ENCODE measurements around the gene COL15A1. TPM values are rescaled to one million over a fixed set of nuclear protein-coding genes. Genes with fewer than 3 reads are reported as not detected.

COL15A1 gene
- polyA plus RNA-seq, 3 donors from 2014 or later = 0.36 to 0.85 (median 0.54) TPM

DNA sequence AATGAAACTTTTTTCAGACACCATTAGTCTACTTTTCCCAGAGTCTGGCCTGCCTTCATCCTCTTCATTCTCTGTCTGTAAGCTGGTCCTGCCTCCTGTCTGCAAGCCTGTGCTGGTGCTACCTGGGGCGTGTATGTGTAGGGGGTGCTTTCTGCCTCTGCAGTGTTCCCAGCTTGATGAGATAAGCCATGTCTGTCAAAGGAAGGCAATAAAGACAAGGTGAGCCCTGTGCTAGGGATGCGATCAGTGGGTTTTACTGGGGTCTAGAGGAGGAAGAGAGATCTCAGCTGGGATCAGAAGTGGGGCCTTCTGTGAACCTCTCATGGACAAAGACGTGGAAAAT is 83.2 kb downstream of the COL15A1 start:
- Mint-ChIP-seq H3K36me3 (peaks cover 0 to 6% (median 3%) of the 10 kb centered on the region in 3 donors), H3K27ac (no peak overlapping the region), H3K4me3 (no peak overlapping the region), H3K9me3 (no peaks in the 10 kb centered on the region), H3K4me1 (peaks cover 17 to 26% of the 10 kb centered on the region in 2 donors), H3K27me3 (ENCODE audit: low read depth in 3 of 3) (peaks cover 2 to 7% (median 4%) of the 10 kb centered on the region in 3 donors)
- DNase-seq = no peak

DNA sequence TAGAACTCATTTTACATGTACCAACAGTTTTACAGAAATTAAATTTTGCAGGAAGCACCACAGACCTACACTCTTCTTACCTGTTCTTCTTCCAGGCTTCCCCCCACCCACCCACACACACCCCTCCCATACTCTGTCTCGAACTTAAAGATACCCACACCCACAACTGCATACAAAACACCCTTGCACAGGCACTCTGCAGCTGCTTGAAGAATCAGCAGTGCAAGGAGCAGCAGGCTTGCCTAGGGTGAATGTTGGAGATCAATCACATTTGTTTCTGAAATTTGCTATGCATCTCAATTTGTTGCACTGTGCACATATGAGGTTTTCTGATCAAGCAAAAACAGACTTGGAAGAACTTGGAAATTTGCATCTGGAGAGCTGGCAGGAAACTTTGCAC is 83.7 kb downstream of the COL15A1 start:
- H3K9me3 Mint-ChIP-seq = no peaks in the 10 kb centered on the region
- no peak for DNase-seq
- H3K27me3 Mint-ChIP-seq (ENCODE audit: low read depth in 3 of 3) = peaks cover 2 to 5% (median 4%) of the 10 kb centered on the region in 3 donors
- peaks cover 17 to 28% of the 10 kb centered on the region in 2 donors for H3K4me1 Mint-ChIP-seq
- no peak overlapping the region for H3K27ac Mint-ChIP-seq
- H3K4me3 Mint-ChIP-seq = no peak overlapping the region
- peaks cover 0 to 6% (median 3%) of the 10 kb centered on the region in 3 donors for H3K36me3 Mint-ChIP-seq

DNA sequence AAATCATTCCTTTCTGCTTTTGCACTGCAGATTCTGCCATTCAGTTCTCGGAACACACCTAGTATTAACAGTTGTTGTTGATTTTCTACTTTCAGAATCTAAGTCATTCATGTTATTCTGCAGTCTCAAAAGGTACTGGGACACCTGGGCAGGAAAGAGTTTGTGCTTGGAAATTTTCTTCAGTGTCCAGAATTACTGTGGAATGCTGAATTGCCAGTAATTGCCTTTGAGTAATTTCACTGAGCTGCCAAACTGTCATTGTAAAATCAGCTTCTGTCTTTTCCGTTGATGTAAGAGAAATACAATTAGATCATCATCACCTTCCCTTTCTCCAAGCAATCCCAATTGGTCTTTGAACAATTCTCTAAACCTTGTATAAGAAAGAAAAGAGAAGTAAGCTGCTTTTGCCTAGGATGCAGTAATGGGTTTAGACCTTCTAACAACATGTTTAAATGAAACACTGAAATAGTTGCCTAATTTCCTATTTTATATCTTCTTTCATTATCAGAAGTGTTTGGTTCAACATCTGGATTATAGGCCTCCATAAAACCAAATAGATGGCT is 85.5 kb downstream of the COL15A1 start:
- peaks cover 0 to 6% (median 3%) of the 10 kb centered on the region in 3 donors for H3K36me3 Mint-ChIP-seq

DNA sequence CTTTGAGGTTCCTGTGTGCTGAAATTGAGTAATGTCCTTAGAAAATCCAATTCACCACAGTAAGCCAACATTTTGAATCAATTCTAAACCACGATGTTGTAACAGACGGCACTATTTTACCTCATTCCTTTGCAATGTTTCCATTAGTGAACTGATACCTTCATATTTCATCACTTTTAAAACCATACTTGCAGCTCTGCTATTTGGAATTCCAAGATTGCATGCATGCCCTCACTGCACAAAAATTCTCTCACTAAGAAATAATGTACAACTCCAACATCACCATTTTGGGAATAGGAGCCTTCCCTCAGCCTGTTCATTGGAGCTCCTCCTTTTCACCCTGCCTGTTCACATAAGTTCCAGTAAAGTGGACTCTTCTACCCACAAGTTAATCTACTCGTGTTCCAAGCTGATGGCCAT is 86.4 kb downstream of the COL15A1 start:
- Mint-ChIP-seq H3K27ac (peak overlapping the region in 4 of 6 donors; percentile 42 to 94 (median 73)), H3K4me1 (peaks cover 40 to 52% of the 10 kb centered on the region in 2 donors), H3K9me3 (peaks cover 0 to 2% (median 0%) of the 10 kb centered on the region in 6 donors), H3K4me3 (peak overlapping the region in 3 of 5 donors; percentile 10 to 41 (median 11)), H3K36me3 (peaks cover 0 to 6% (median 3%) of the 10 kb centered on the region in 3 donors), H3K27me3 (ENCODE audit: low read depth in 3 of 3) (peaks cover 0 to 9% (median 3%) of the 10 kb centered on the region in 3 donors)
- DNase-seq = no peak

More for the DNA sequence above, 85.5 kb downstream of the COL15A1 start:
- H3K27ac Mint-ChIP-seq = no peak overlapping the region
- H3K9me3 Mint-ChIP-seq = peaks cover 0 to 2% (median 0%) of the 10 kb centered on the region in 6 donors
- DNase-seq = no peak
- H3K4me1 Mint-ChIP-seq = peaks cover 33 to 43% of the 10 kb centered on the region in 2 donors
- peaks cover 0 to 9% (median 3%) of the 10 kb centered on the region in 3 donors for H3K27me3 Mint-ChIP-seq (ENCODE audit: low read depth in 3 of 3)
- H3K4me3 Mint-ChIP-seq = no peak overlapping the region

DNA sequence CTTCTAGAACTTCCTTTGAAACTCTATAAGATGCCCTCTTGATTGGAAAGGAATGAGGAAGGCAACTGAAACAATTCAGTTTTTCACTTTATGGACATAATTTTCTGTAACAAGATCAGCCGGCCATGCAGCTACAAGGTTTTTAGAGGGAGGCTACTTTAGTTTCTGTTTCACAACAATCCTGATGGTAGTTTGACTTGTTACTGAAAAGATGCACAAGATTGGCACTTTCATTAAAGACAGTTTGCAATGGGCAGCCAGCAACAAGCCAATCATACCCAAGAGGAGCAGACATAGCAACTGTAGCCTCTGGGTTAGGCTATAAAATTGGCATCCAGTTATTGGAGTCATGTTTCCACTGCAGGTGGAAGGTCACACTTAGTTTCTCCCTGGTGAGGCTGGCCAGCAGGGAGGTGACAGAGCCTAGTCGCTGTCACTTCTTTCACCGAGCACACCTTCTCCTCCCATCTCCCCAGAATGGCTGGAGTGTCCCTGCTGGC is 87.0 kb downstream of the COL15A1 start:
- Mint-ChIP-seq H3K27ac (peak overlapping the region in 3 of 6 donors; percentile 60 to 94 (median 86)), H3K9me3 (peaks cover 0 to 2% (median 0%) of the 10 kb centered on the region in 6 donors), H3K4me3 (peak overlapping the region in 2 of 5 donors; percentile 10 to 41), H3K27me3 (ENCODE audit: low read depth in 3 of 3) (peaks cover 0 to 9% (median 3%) of the 10 kb centered on the region in 3 donors), H3K4me1 (peaks cover 46 to 57% of the 10 kb centered on the region in 2 donors), H3K36me3 (peaks cover 0 to 6% (median 3%) of the 10 kb centered on the region in 3 donors)
- DNase-seq = peak in 1 of 3 donors; percentile 15

DNA sequence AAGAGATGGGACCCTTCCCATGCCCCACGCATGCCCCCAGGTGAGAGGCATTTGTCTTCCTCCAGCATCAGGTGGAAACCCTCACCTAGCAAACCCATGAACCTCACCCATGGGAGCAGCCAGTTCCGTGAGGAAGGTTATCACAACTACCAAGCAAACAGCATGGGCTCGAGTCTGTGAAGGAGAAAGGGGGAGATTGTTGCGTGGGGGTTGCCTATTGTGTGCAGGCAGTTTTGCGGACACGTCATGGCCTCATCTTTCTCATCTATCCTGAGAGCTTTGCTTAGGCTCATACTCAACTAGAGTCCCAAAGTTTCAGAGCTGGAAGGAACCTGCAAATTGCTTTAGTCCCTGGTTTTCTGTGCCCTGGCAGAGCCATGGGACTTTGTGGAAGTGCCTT is 87.6 kb downstream of the COL15A1 start:
- peaks cover 0 to 9% (median 3%) of the 10 kb centered on the region in 3 donors for H3K27me3 Mint-ChIP-seq (ENCODE audit: low read depth in 3 of 3)
- peaks cover 48 to 58% of the 10 kb centered on the region in 2 donors for H3K4me1 Mint-ChIP-seq
- DNase-seq = no peak
- H3K27ac Mint-ChIP-seq = no peak overlapping the region
- H3K4me3 Mint-ChIP-seq = no peak overlapping the region
- H3K9me3 Mint-ChIP-seq = peaks cover 0 to 2% (median 0%) of the 10 kb centered on the region in 6 donors
- H3K36me3 Mint-ChIP-seq = peaks cover 0 to 5% (median 3%) of the 10 kb centered on the region in 3 donors

DNA sequence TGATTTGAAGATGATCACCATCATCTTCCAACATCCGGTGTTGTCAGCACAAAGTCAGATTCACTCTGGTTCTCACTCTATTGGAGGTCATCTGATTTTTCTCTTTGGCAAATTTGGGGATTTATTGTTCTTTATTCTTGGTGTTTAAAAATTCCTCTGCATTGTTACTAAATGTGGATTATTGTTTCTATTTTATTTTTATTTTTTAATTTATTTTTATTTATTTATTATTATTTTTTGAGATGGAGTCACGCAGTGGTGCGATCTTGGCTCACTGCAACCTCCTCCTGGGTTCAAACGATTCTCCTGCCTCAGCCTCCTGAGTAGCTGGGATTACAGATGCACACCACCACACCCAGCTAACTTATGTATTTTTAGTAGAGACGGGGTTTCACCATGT is 88.3 kb downstream of the COL15A1 start:
- Mint-ChIP-seq H3K27me3 (ENCODE audit: low read depth in 3 of 3) (peaks cover 0 to 9% (median 3%) of the 10 kb centered on the region in 3 donors), H3K36me3 (no peaks in the 10 kb centered on the region), H3K9me3 (peaks cover 0 to 2% (median 0%) of the 10 kb centered on the region in 6 donors), H3K27ac (no peak overlapping the region), H3K4me3 (no peak overlapping the region), H3K4me1 (peaks cover 49 to 52% of the 10 kb centered on the region in 2 donors)
- DNase-seq = no peak

DNA sequence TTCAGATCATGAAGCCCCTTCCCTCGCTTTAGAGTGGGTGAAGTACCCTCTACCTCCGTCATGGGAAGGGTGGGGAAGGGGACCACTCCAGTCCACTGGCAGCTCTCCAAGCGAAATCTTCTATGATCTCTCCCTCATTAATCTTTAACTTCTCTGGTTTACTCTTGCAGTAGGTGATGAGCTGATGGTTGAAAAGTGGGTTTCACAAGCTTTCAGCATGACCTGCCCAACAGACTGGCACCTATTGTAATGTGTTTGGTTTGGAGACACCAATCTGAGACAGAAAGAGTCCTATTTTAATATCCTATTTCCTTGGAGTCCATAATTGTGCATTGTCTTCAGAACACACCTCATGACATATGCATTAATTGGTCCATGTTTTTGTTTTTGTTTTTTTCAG is 90.4 kb downstream of the COL15A1 start:
- Mint-ChIP-seq H3K27ac (peak overlapping the region in 1 of 6 donors; percentile 68), H3K4me3 (peak overlapping the region in 3 of 5 donors; percentile 9 to 52 (median 33)), H3K36me3 (no peaks in the 10 kb centered on the region), H3K9me3 (peaks cover 0 to 2% (median 0%) of the 10 kb centered on the region in 6 donors), H3K27me3 (ENCODE audit: low read depth in 3 of 3) (peaks cover 0 to 9% (median 3%) of the 10 kb centered on the region in 3 donors), H3K4me1 (peaks cover 53 to 56% of the 10 kb centered on the region in 2 donors)
- no peak for DNase-seq

DNA sequence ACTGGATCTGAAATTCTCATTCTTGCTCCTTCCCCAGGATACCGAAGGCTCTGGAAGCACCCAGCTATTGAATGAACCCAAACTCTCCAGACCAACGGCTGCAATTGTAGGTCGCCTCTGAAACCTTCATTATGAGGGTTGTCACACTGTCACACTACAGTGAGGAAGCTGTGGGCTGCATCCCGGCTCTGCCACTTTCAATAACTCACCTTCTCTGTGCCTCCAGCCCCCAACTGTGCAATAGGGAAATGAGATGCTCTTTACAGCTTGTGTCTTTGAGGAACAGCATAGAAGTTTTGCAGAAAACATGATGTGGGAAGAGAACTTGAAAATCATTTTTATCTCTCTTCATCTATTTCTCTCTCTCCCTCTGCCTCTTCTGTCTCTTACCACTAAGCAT is 91.6 kb downstream of the COL15A1 start:
- H3K4me1 Mint-ChIP-seq = peaks cover 57 to 61% of the 10 kb centered on the region in 2 donors
- peaks cover 0 to 9% (median 5%) of the 10 kb centered on the region in 3 donors for H3K27me3 Mint-ChIP-seq (ENCODE audit: low read depth in 3 of 3)
- peaks cover 0 to 2% (median 0%) of the 10 kb centered on the region in 6 donors for H3K9me3 Mint-ChIP-seq
- no peaks in the 10 kb centered on the region for H3K36me3 Mint-ChIP-seq
- peak overlapping the region in 2 of 5 donors; percentile 30 to 46 for H3K4me3 Mint-ChIP-seq
- DNase-seq = no peak
- peak overlapping the region in 1 of 6 donors; percentile 72 for H3K27ac Mint-ChIP-seq

DNA sequence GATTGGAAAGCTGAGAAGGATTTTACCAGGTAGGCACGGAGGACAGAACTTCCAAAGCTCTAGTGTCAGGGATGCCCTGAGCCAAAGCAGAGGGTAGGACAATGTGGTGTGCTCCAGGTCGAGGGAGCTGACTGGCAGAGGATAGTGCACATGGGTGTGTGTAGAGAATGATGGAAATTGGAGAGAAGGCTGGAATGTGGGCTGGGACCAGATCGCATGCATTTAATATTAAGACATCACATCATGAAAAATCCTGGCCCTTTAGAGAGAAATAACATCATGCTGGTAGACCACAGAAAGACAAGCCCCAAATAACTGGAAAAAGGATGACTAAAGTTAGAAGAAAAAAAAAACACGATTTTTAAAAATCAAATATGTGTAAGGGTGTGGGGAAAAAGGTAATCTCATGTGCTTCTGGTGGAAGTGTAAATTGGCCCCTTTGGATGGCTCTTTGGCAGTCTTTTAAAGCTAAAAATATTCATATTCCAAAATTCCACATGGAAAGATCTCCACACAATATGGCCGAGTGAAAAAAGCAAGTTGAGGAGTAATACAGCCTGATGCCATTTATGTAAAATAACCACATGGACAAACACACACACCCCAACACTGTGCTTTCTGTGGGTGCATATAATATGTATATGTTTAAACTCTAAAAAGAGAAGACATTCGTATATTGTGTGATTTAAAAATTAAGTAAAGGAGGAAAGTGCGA is 94.2 kb downstream of the COL15A1 start:
- H3K36me3 Mint-ChIP-seq = no peaks in the 10 kb centered on the region
- H3K4me3 Mint-ChIP-seq = no peak overlapping the region
- H3K4me1 Mint-ChIP-seq = peaks cover 69 to 72% of the 10 kb centered on the region in 2 donors
- no peaks in the 10 kb centered on the region for H3K9me3 Mint-ChIP-seq
- peaks cover 2 to 5% (median 5%) of the 10 kb centered on the region in 3 donors for H3K27me3 Mint-ChIP-seq (ENCODE audit: low read depth in 3 of 3)
- no peak for DNase-seq
- peak overlapping the region in 2 of 6 donors; percentile 6 to 19 for H3K27ac Mint-ChIP-seq

DNA sequence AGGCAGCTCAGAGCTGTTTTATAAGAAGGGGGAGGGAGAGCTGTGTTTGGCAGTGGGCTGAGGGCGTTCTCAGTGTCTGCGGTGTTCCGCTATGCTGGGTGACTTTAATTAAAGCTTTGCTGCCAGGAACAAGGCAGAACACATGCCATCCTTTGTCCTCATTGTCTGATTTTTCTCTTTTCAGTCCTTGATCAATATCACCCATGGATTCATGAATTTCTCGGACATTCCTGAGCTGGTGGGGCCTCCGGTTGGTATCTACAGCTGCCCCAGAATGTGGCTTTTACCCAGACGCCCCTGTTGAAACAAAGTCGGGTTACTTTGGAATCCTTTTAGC is 94.7 kb downstream of the COL15A1 start:
- no peaks in the 10 kb centered on the region for H3K9me3 Mint-ChIP-seq
- no peak overlapping the region for H3K27ac Mint-ChIP-seq
- H3K4me1 Mint-ChIP-seq = peaks cover 70 to 74% of the 10 kb centered on the region in 2 donors
- H3K27me3 Mint-ChIP-seq (ENCODE audit: low read depth in 3 of 3) = peaks cover 2 to 5% (median 5%) of the 10 kb centered on the region in 3 donors
- no peak overlapping the region for H3K4me3 Mint-ChIP-seq
- no peaks in the 10 kb centered on the region for H3K36me3 Mint-ChIP-seq
- no peak for DNase-seq

DNA sequence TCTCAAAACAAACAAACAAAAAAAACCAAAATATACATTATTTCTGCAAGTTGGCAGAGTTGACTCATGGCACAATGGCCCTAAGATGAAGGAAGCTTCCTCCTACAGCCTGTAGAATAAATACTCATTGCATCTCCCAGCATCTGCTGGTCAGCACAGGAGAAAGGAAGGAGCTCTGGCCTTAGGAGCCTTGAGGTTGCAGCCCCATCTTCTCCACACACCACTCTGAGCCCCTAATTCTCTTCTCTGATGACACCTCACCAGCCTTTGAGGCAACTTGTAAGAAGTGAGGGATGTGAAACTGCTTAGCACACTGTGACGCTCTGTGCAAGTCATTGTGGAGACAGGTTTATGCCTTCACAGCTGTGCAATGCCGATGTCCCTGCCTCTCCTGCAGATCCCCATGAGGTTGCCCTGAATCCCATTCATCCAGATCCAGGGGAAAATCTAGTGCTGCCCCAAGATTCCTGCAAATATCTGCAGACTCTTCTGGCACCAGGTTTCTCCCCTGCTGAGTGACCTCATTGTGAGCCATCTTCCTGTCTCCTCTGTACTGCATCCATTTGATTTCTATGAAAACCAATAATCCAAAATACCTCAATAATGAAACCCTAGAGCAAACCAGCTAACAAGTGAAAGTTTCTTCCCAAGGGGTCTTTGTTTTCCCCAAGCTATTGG is 95.9 kb downstream of the COL15A1 start:
- DNase-seq = no peak
- Mint-ChIP-seq H3K4me1 (peaks cover 70 to 74% of the 10 kb centered on the region in 2 donors), H3K9me3 (peaks cover 0 to 10% (median 4%) of the 10 kb centered on the region in 6 donors), H3K27ac (peak overlapping the region in 3 of 6 donors; percentile 6 to 69 (median 23)), H3K36me3 (peaks cover 0 to 7% (median 7%) of the 10 kb centered on the region in 3 donors), H3K27me3 (ENCODE audit: low read depth in 3 of 3) (peaks cover 2 to 3% (median 2%) of the 10 kb centered on the region in 3 donors), H3K4me3 (peak overlapping the region in 4 of 5 donors; percentile 9 to 24 (median 14))

DNA sequence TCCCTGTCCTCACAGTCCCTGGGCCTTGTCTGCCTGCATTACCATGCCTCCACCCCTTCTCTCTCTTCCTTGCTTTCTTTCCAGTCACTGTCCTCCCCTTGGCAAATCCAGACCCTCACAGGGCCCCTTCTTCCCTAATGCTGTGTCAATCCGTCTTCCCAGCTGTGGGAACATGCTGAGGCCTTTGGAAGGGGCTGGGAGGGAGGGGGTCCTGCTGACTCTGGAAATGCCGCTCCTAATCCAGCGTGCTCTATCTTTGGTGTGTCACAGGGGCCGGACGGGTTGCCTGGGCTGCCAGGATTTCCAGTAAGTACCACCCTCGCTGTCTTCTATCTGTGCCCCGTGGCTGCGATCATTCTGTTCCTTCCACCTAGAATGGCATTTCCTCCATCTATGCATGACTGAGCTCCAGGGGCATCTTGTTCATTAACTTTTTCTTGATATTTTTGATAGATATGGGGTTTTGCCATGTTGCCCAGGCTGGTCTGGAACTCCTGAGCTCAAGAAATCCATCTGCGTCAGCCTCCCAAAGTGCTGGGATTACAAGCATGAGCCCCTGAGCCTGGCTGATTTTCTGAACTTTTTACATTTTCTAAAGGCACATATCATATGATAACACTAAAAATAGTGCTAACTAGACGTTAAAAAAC is 96.7 kb downstream of the COL15A1 start:
- Mint-ChIP-seq H3K27me3 (ENCODE audit: low read depth in 3 of 3) (peaks cover 2 to 3% (median 2%) of the 10 kb centered on the region in 3 donors), H3K4me3 (peak overlapping the region in 4 of 5 donors; percentile 12 to 80 (median 66)), H3K27ac (peak overlapping the region in 5 of 6 donors; percentile 69 to 88 (median 86)), H3K9me3 (peaks cover 5 to 17% (median 8%) of the 10 kb centered on the region in 6 donors), H3K36me3 (peaks cover 0 to 14% (median 11%) of the 10 kb centered on the region in 3 donors), H3K4me1 (peaks cover 71 to 74% of the 10 kb centered on the region in 2 donors)
- no peak for DNase-seq
